ENCODE measurements around the gene FURIN.
A peak's percentile ranks its signal among the peaks of the same experiment; 100 is the strongest.

FURIN gene

DNA sequence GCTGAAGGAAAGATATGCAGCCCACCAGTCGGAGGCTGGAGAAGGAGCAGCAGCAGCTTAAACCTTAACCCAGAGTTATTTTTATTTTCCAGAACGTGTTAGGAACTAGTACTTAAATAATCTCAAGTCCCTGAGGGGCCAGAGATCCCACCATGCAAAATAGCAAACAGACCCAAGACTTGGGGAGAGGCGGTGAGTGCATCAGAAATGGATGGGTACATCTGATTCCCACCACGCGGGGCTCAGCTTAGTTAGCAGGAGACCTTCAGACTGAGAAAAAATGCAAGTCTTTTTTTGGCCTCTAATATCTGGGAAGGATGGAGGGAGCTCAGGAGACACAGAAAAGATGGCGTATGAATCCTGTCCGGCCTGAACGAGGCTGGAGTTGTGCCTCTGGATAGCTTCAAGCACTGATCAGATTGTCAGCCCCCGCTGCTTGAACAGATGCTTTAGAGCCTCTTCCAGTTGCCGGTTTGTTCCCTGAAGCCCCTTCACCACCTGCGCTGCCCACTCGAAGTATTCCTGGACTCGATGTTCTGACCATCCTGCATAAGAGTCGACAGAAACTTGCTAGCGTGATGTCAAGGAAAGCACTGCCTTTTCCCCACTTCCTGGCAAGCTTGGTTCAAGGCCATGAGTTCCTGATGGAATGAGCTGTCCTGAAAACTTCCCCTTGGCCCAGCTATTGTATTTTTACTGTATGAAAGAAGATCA lies 62.6 kb downstream of the FURIN start:
- TF ChIP-seq, protein P1, sequence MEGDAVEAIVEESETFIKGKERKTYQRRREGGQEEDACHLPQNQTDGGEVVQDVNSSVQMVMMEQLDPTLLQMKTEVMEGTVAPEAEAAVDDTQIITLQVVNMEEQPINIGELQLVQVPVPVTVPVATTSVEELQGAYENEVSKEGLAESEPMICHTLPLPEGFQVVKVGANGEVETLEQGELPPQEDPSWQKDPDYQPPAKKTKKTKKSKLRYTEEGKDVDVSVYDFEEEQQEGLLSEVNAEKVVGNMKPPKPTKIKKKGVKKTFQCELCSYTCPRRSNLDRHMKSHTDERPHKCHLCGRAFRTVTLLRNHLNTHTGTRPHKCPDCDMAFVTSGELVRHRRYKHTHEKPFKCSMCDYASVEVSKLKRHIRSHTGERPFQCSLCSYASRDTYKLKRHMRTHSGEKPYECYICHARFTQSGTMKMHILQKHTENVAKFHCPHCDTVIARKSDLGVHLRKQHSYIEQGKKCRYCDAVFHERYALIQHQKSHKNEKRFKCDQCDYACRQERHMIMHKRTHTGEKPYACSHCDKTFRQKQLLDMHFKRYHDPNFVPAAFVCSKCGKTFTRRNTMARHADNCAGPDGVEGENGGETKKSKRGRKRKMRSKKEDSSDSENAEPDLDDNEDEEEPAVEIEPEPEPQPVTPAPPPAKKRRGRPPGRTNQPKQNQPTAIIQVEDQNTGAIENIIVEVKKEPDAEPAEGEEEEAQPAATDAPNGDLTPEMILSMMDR (IDR thresholded peaks at IDR 0.05; ENCODE audit: extremely low read depth, missing control alignments), result no peak
- no peak for DNase-seq (ENCODE audit: low spot score)

GRCh38 chr15:90931575-90931827 lies 63.1 kb downstream of the FURIN start:
- no peak for DNase-seq (ENCODE audit: low spot score)
- TF ChIP-seq, protein P1 (IDR thresholded peaks at IDR 0.05; ENCODE audit: extremely low read depth, missing control alignments), result no peak

- TF ChIP-seq, protein P1 (IDR thresholded peaks at IDR 0.05; ENCODE audit: extremely low read depth, missing control alignments), result peak; percentile 94
- peak; percentile 91 for DNase-seq (ENCODE audit: low spot score)
Measured at GRCh38 chr15:90931828-90932659, 63.7 kb downstream of the FURIN start, which contains the start of gene HDDC3. Gene HDDC3, minus strand, starts transcription at chr15:90932549. Its CDS starts 9 bp downstream, at chr15:90932540.

GRCh38 chr15:90932660-90932991 lies 64.2 kb downstream of the FURIN start:
- no peak for DNase-seq (ENCODE audit: low spot score)
- TF ChIP-seq, protein P1 (IDR thresholded peaks at IDR 0.05; ENCODE audit: extremely low read depth, missing control alignments), result no peak

All from GM20000 (cell line).